Brain microvascular endothelial cell (primary cell): ENCODE results near the gene DOCK2.
A peak's percentile ranks its signal among the peaks of the same experiment; 100 is the strongest.

Experiments used
- DNase-seq: peaks from one replicate; pipeline ENCODE4 v3.0.0-alpha.2; 2020
- H3K27ac ChIP-seq: fragments of 250-450 bp; sonication (Bioruptor Pico); 2 replicates; pipeline ENCODE4 v1.5.1; 2020; ENCODE audit warnings: mild to moderate bottlenecking, moderate library complexity
- H3K27me3 ChIP-seq: fragments of 250-450 bp; sonication (Bioruptor Pico); replicated peaks from 2 replicates; pipeline ENCODE4 v1.5.1; 2020; ENCODE audit warnings: mild to moderate bottlenecking
- H3K36me3 ChIP-seq: fragments of 250-450 bp; sonication (Bioruptor Pico); replicated peaks from 2 replicates; pipeline ENCODE4 v1.5.1; 2020; ENCODE audit warnings: mild to moderate bottlenecking
- H3K4me3 ChIP-seq: 2 replicates; pipeline ENCODE4 v1.5.1; 2011; ENCODE audit warnings: low read depth, mild to moderate bottlenecking, control low read depth, low read length, moderate library complexity
- CTCF ChIP-seq: IDR thresholded peaks from 2 replicates; pipeline ENCODE4 v1.5.1; 2011; ENCODE audit warnings: low read depth, mild to moderate bottlenecking, moderate library complexity, low read length, control low read depth, inconsistent platforms; ENCODE audit errors: missing control alignments
- in situ Hi-C: cut with HindIII; loops from 2 replicates; pipeline ENCODE4 v1.10.0; 2017; ENCODE audit warnings: low sequenced_read_pairs, low pct_ligation_motif_present

Gene DOCK2

GRCh38 chr5:170057311-170057710 is 420.2 kb downstream of the DOCK2 start:
- Histone ChIP-seq H3K27ac (no peak overlapping the region), H3K36me3 (no peaks in the 10 kb centered on the region), H3K27me3 (no peaks in the 10 kb centered on the region), H3K4me3 (no peak overlapping the region)
- DNase-seq, result no peak
- in situ Hi-C loops, result no loop called here
- no peak for TF ChIP-seq CTCF

- no peak for TF ChIP-seq CTCF
- in situ Hi-C loops, result no loop called here
- H3K27me3 ChIP-seq, result no peaks in the 10 kb centered on the region
- no peak overlapping the region for H3K4me3 ChIP-seq
- H3K27ac ChIP-seq, result no peak overlapping the region
- H3K36me3 ChIP-seq, result no peaks in the 10 kb centered on the region
- no peak for DNase-seq
Measured at GRCh38 chr5:170059221-170059620, 422.1 kb downstream of the DOCK2 start.

GRCh38 chr5:170067152-170067551 is 430.1 kb downstream of the DOCK2 start:
- H3K36me3 ChIP-seq, result no peaks in the 10 kb centered on the region
- in situ Hi-C loops, result no loop called here
- H3K27me3 ChIP-seq, result no peaks in the 10 kb centered on the region
- H3K4me3 ChIP-seq, result no peak overlapping the region
- TF ChIP-seq CTCF, result no peak
- no peak for DNase-seq
- H3K27ac ChIP-seq, result no peak overlapping the region

GRCh38 chr5:170067574-170068170 is 430.6 kb downstream of the DOCK2 start:
- Histone ChIP-seq H3K36me3 (no peaks in the 10 kb centered on the region), H3K27me3 (no peaks in the 10 kb centered on the region)

GRCh38 chr5:170069512-170069911 is 432.4 kb downstream of the DOCK2 start:
- TF ChIP-seq CTCF, result no peak
- Histone ChIP-seq H3K27ac (no peak overlapping the region), H3K36me3 (no peaks in the 10 kb centered on the region), H3K27me3 (no peaks in the 10 kb centered on the region), H3K4me3 (no peak overlapping the region)
- DNase-seq, result no peak
- in situ Hi-C loops, result no loop called here

More at GRCh38 chr5:170067574-170068170, 430.6 kb downstream of the DOCK2 start:
- in situ Hi-C loops, result no loop called here
- no peak overlapping the region for H3K27ac ChIP-seq
- DNase-seq, result no peak
- TF ChIP-seq CTCF, result no peak
- H3K4me3 ChIP-seq, result no peak overlapping the region

GRCh38 chr5:170070556-170071412 is 433.7 kb downstream of the DOCK2 start:
- Histone ChIP-seq H3K4me3 (no peak overlapping the region), H3K27me3 (no peaks in the 10 kb centered on the region), H3K36me3 (no peaks in the 10 kb centered on the region), H3K27ac (no peak overlapping the region)
- DNase-seq, result peak; percentile 29
- in situ Hi-C loops, result no loop called here
- TF ChIP-seq CTCF, result peak; percentile 96
